Gastroesophageal sphincter (tissue), 4 donors: ENCODE data around the gene HELB. TPM values are rescaled to one million over a fixed set of nuclear protein-coding genes. Genes with fewer than 3 reads are reported as not detected.

ENCODE experiments used
- ATAC-seq: fragments of 150-250 bp; one replicate; pipeline ENCODE4 v1.9.1; 2016; ENCODE audit warnings: mild to moderate bottlenecking, moderate library complexity
- H3K27ac ChIP-seq, 4 donors: fragments of 200-600 bp; sonication (generic) in 3 of 4; 1 replicate in 3 of 4; 2 replicates in 1 of 4; pipeline ENCODE4 v1.5.1; 2016 to 2019
- H3K27me3 ChIP-seq: fragments of 200-600 bp; sonication (generic); one replicate; pipeline ENCODE4 v1.5.1; 2019
- H3K36me3 ChIP-seq, 2 donors: fragments of 200-600 bp; sonication (generic); one replicate each; pipeline ENCODE4 v1.5.1; 2019; ENCODE audit warnings: control low read depth in 1 of 2
- H3K4me1 ChIP-seq, 3 donors: fragments of 200-600 bp; sonication (generic); 1 replicate in 2 of 3; 2 replicates in 1 of 3; pipeline ENCODE4 v1.5.1; 2016 to 2019; ENCODE audit warnings: control low read depth in 2 of 3
- H3K4me3 ChIP-seq, 2 donors: fragments of 200-600 bp; sonication (generic); one replicate each; pipeline ENCODE4 v1.5.1; 2019; ENCODE audit warnings: mild to moderate bottlenecking in 1 of 2, moderate library complexity in 1 of 2
- H3K9me3 ChIP-seq, 3 donors: fragments of 200-600 bp; sonication (generic); one replicate each; pipeline ENCODE4 v1.5.1; 2017 to 2019; ENCODE audit warnings: control low read depth in 2 of 3
- CTCF ChIP-seq, 4 experiments: fragments of 200-600 bp in 2 of 4; fragments of 450-650 bp in 2 of 4; sonication (generic) in 1 of 4; IDR thresholded peaks; one replicate each; pipeline ENCODE4 v1.5.1; 2017 to 2019; ENCODE audit warnings: antibody characterized with exemption in 4 of 4, mild to moderate bottlenecking in 2 of 4, moderate library complexity in 2 of 4
- EP300 ChIP-seq: sonication (generic); formaldehyde crosslinking; IDR thresholded peaks from one replicate; pipeline ENCODE4 v1.6.1; 2017; ENCODE audit warnings: antibody characterized with exemption, mild to moderate bottlenecking
- POLR2A ChIP-seq, 2 donors: fragments of 450-650 bp; IDR thresholded peaks; one replicate each; pipeline ENCODE4 v1.6.1; 2017; ENCODE audit warnings: antibody characterized with exemption in 2 of 2, mild to moderate bottlenecking in 2 of 2, moderate library complexity in 1 of 2
- POLR2AphosphoS5 ChIP-seq: sonication (generic); formaldehyde crosslinking; IDR thresholded peaks from one replicate; pipeline ENCODE4 v1.6.1; 2017; ENCODE audit warnings: antibody characterized with exemption
- WGBS, 2 donors: methylation state at CpG; one replicate each; pipeline ENCODE4 v1.1.5; 2018; ENCODE audit warnings: low coverage in 1 of 2; 5-methylcytosine and 5-hydroxymethylcytosine counted together
- total RNA-seq, 4 donors: library from RNA; depleted of rRNA; stranded (reverse); fragments of >200 nt; gene quantifications; one replicate each; pipeline ENCODE4 v1.1.0, GENCODE V29; 2016

Gene HELB
- total RNA-seq, 4 donors from 2014 or later = 0.78 to 3.0 (median 1.5) TPM

DNA sequence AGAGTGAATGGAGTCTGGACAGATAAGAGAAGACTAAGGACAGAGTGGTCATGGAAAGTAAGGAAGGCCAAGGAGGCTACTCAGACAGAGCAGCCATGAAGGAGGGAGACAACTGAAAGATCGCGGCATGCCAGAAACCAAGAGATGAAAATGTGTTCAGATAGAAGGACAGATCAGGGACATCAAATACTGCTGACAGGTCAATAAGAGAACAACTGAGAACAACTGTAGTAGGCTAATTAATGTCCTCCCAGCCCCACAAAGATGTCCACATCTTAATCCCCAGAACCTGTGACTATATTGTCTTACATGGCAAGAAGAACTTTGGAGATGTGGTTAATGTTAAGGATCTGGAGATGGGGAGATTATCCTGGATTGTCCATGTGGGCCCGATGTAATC is 15.0 kb upstream of the HELB start:
- H3K4me1 ChIP-seq = no peaks in the 10 kb centered on the region
- H3K27me3 ChIP-seq = no peaks in the 10 kb centered on the region
- H3K4me3 ChIP-seq = no peak overlapping the region
- H3K36me3 ChIP-seq = no peaks in the 10 kb centered on the region
- no peak for TF ChIP-seq EP300
- TF ChIP-seq POLR2A (IDR thresholded peaks at IDR 0.05) = no peak
- no peak for TF ChIP-seq CTCF (IDR thresholded peaks at IDR 0.05)
- no peak for TF ChIP-seq POLR2AphosphoS5
- no peak overlapping the region for H3K27ac ChIP-seq
- WGBS, 2 donors = 86 to 92% methylated on average over 3 of the region's 3 CpGs
- ATAC-seq = no peak
- H3K9me3 ChIP-seq = no peaks in the 10 kb centered on the region

DNA sequence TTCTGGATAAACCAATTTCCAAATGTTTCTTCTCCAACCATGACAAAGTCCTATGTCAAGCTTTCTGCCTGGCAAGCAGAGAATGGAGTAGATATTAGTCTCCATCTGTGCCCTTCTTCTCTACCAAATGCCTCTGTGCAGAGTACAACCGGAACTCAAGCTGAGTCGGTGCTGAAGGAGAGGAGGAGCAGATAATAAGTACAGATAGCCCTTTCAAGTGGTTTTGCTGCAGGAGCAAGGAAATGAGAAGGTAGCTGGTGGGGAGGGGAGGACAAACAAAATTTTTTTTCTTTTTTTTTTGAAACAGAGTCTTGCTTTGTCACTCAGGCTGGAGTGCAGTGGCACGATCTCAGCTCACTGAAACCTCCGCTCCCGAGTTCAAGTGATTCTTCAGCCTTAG is 14.2 kb upstream of the HELB start:
- no peaks in the 10 kb centered on the region for H3K9me3 ChIP-seq
- TF ChIP-seq POLR2A (IDR thresholded peaks at IDR 0.05) (no peak), CTCF (IDR thresholded peaks at IDR 0.05) (no peak), EP300 (no peak), POLR2AphosphoS5 (no peak)
- H3K27me3 ChIP-seq = peaks cover 1% of the 10 kb centered on the region
- H3K4me1 ChIP-seq = no peaks in the 10 kb centered on the region
- H3K27ac ChIP-seq = no peak overlapping the region
- 85 to 100% methylated on average over 3 to 5 of the region's 5 CpGs for WGBS, 2 donors
- no peak for ATAC-seq
- no peaks in the 10 kb centered on the region for H3K36me3 ChIP-seq
- H3K4me3 ChIP-seq = no peak overlapping the region

GRCh38 chr12:66289485-66289884 is 12.8 kb upstream of the HELB start:
- ATAC-seq = no peak
- Histone ChIP-seq H3K36me3 (no peaks in the 10 kb centered on the region), H3K27me3 (peaks cover 6% of the 10 kb centered on the region), H3K27ac (no peak overlapping the region), H3K9me3 (no peaks in the 10 kb centered on the region), H3K4me1 (no peaks in the 10 kb centered on the region), H3K4me3 (no peak overlapping the region)
- no peak for TF ChIP-seq POLR2A (IDR thresholded peaks at IDR 0.05)
- no peak for TF ChIP-seq EP300
- WGBS, 2 donors = 100% methylated on average over 1 of the region's 2 CpGs; no CpG with 5 or more reads in 1 of the 2 donors

DNA sequence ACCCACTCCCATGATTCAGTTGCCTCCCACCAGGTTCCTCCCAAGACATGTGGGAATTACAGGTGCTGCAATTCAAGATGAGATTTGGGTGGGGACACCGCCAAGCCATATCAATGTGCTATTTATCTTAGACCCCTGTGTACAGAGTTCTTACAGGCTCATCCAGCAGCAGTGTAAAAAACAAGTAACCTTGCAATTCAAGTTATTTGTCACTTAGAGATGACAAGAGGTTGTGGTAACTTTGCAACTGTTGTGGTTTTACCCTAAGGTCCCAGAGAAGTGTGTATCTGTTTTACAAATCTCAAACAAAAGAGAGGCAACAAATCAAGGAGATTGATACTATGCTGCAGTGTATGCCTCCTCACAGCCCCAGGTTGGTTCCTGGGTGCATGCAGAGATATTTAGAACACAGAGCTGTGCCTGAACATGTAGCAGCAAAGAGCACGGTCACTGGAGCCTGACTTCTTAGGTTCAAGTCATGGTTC is 11.5 kb upstream of the HELB start:
- no peak for ATAC-seq
- H3K9me3 ChIP-seq = no peaks in the 10 kb centered on the region
- TF ChIP-seq CTCF (IDR thresholded peaks at IDR 0.05) (no peak), POLR2AphosphoS5 (no peak), POLR2A (IDR thresholded peaks at IDR 0.05) (no peak), EP300 (no peak)
- H3K27me3 ChIP-seq = peaks cover 6% of the 10 kb centered on the region
- no peak overlapping the region for H3K27ac ChIP-seq
- 82 to 87% methylated on average over 1 to 2 of the region's 2 CpGs for WGBS, 2 donors
- no peak overlapping the region for H3K4me3 ChIP-seq
- H3K36me3 ChIP-seq = no peaks in the 10 kb centered on the region
- no peaks in the 10 kb centered on the region for H3K4me1 ChIP-seq

DNA sequence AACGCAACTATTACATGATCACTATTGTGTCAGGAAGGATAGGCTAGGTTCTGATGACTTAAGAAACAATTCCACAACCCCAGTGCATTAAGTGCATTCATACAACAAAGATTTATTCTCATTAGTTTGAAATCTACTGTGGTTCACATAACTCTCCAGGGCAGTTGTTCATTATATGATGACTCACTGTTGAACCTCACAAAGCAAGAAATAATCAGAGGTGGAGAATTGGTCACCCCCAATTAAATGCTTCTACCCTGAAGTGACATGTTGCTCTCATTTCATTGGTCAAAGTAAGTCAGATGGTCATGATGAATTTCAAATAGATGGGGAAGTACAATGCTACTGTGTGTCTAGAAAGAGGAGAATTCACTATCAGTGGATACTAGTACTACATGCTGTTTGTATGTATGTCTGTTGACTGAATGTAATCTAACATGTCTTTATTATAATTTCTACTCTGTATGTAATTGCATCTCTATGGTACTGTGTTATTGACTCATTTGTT is 6.1 kb upstream of the HELB start:
- Histone ChIP-seq H3K9me3 (no peaks in the 10 kb centered on the region), H3K27ac (no peak overlapping the region), H3K4me1 (peaks cover 0 to 3% (median 0%) of the 10 kb centered on the region in 3 donors), H3K4me3 (no peak overlapping the region), H3K36me3 (no peaks in the 10 kb centered on the region), H3K27me3 (peaks cover 6% of the 10 kb centered on the region)
- WGBS, 2 donors = 87 to 100% methylated on average over 1 of the region's 1 CpG
- no peak for ATAC-seq
- TF ChIP-seq CTCF (IDR thresholded peaks at IDR 0.05) (no peak), EP300 (no peak), POLR2AphosphoS5 (no peak), POLR2A (IDR thresholded peaks at IDR 0.05) (no peak)
